ENCODE data around the gene CCNB1.
"Not testable (repeated sequence)": the region's sequence is repeated elsewhere in the genome, so short reads cannot be mapped to it uniquely, and the experiment has no call there.

CCNB1 gene

DNA sequence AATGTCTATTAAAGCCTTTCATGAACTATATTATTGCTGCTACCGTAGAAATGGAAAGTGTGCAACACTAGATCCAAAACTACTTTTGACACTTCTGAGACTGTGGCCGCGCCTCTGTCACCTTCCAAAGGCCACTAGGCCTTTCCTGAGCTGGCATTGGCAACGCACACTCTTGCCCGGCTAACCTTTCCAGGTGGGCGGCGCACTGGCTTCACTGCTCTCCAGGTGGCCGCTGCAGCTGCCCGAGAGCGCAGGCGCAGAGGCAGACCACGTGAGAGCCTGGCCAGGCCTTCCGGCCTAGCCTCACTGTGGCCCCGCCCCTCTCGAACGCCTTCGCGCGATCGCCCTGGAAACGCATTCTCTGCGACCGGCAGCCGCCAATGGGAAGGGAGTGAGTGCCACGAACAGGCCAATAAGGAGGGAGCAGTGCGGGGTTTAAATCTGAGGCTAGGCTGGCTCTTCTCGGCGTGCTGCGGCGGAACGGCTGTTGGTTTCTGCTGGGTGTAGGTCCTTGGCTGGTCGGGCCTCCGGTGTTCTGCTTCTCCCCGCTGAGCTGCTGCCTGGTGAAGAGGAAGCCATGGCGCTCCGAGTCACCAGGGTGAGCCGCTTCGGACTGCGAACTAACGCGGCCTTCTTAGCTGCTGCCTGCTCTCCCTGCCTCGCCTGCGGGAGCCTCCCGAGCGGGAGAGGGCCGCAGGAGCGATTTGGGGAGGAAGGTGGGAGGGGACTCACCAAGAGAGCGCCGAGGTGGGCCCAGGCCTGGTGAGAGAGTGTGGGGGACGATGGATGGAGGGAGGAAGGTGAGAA is at the start of gene CCNB1:
TSS of gene CCNB1 (plus strand) at position 465 of the 807 bp plus-strand sequence. CDS start at position 578, 113 bp downstream.
- no peaks in the 10 kb centered on the region for H3K27me3 Mint-ChIP-seq
- ATAC-seq, result peak; percentile 100
- H3K9me3 Mint-ChIP-seq, result peaks cover 2% of the 10 kb centered on the region
- peaks cover 22% of the 10 kb centered on the region for H3K4me1 Mint-ChIP-seq
- no peaks in the 10 kb centered on the region for H3K36me3 Mint-ChIP-seq
- H3K4me3 Mint-ChIP-seq, result peak within 1 kb of the TSS; percentile 91
- peak within 1 kb of the TSS; percentile 86 for H3K27ac Mint-ChIP-seq

DNA sequence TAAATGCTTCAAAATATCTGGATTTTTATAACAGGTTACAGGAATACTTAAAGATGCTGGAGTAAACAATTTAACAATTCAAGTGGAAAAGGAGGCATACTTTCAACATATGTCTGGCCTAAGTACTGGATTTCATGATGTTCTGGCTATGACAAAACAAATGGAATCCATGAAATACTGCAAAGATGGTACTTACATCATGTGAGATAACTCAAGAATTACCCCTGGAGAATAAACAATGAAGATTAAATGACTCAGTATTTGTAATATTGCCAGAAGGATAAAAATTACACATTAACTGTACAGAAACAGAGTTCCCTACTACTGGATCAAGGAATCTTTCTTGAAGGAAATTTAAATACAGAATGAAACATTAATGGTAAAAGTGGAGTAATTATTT is 37.5 kb upstream of the CCNB1 start:
- H3K27me3 Mint-ChIP-seq, result no peaks in the 10 kb centered on the region

DNA sequence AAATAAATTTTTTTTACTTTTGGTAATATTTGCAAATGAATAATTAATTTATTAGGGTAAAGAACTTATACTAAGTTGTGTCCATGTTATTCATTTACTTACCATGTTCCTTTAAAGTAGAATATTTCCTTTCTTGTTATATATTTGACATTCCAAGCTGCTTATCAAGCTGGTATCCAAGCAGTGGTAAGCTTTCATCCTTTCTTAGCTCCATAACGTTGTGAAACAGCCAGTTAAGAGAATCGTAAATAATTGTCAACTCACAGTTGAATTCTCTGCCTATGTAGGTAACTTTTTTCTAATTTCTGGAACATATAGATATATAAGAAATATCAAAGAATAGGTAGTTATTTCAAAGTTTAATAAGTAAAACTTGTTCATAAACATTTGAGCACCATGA is 36.7 kb upstream of the CCNB1 start:
- peaks cover 3% of the 10 kb centered on the region for H3K4me1 Mint-ChIP-seq
- H3K36me3 Mint-ChIP-seq, result peaks cover 45% of the 10 kb centered on the region

More for the DNA sequence above, 37.5 kb upstream of the CCNB1 start:
- no peaks in the 10 kb centered on the region for H3K9me3 Mint-ChIP-seq
- H3K4me1 Mint-ChIP-seq, result no peaks in the 10 kb centered on the region
- ATAC-seq, result no peak
- no peak overlapping the region for H3K27ac Mint-ChIP-seq
- H3K36me3 Mint-ChIP-seq, result peaks cover 49% of the 10 kb centered on the region
- no peak overlapping the region for H3K4me3 Mint-ChIP-seq

DNA sequence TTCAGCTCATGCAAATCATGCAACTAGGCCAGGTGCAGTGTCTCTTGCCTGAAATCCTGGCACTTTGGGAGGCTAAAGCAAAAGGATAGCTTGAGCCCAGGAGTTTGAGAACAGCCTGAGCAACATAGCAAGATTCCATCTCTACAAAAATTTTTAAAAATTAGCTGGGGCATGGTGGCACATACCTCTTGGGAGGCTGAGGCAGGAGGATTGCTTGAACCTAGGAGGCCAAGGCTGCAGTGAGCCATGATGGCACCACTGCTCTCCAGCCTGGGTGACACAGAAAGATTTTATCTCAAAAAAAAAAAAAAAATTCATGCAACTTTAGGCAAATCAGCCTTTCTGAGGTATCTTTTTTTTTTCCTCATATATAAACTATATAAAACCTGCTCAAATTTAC is 35.6 kb upstream of the CCNB1 start:
- Mint-ChIP-seq H3K4me3 (no peak overlapping the region), H3K36me3 (peaks cover 39% of the 10 kb centered on the region), H3K27me3 (no peaks in the 10 kb centered on the region), H3K9me3 (no peaks in the 10 kb centered on the region), H3K27ac (no peak overlapping the region), H3K4me1 (peaks cover 14% of the 10 kb centered on the region)
- no peak for ATAC-seq

More for the DNA sequence above, 36.7 kb upstream of the CCNB1 start:
- Mint-ChIP-seq H3K27ac (no peak overlapping the region), H3K4me3 (no peak overlapping the region), H3K9me3 (no peaks in the 10 kb centered on the region), H3K27me3 (no peaks in the 10 kb centered on the region)
- no peak for ATAC-seq

DNA sequence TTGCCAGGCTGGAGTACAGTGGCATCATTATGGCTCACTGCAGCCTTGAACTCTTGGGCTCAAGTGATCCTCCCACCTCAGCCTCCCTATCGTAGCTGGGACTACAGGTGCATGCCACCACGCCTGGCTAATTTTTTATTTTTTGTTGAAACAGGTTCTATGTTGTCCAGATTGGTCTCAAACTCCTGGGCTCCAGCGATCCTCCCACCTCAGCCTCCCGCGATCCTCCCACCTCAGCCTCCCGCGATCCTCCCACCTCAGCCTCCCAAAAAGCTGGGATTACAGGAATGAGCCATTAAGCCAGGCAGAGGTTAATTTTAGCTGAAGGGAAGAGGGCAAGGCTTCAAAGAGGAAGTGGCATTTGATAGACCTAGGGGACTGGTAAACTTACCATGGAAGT is 32.8 kb upstream of the CCNB1 start:
- peaks cover 18% of the 10 kb centered on the region for H3K36me3 Mint-ChIP-seq
- peaks cover 3% of the 10 kb centered on the region for H3K9me3 Mint-ChIP-seq
- H3K27ac Mint-ChIP-seq, result peak overlapping the region; percentile 88
- no peaks in the 10 kb centered on the region for H3K27me3 Mint-ChIP-seq
- no peak overlapping the region for H3K4me3 Mint-ChIP-seq
- H3K4me1 Mint-ChIP-seq, result peaks cover 15% of the 10 kb centered on the region
- no peak for ATAC-seq

DNA sequence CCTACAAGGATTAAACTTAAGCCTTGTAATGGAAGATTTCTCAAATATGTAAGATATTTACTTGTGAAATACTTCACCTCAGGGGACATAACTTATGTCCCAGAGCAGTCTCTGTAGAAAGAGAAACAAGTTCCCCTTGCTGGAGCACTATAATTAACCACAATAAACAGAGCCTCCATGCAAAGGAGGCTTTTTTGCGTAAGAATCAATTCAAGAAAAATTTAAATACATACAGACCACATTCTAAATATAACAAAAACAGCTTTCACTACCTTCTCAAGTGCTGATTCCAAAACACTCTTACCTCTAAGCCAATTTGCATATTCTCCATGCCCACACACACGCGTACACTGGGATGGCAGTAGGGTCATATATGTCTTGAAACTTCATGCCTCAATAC is 30.7 kb upstream of the CCNB1 start:
- Mint-ChIP-seq H3K9me3 (peaks cover 6% of the 10 kb centered on the region), H3K4me3 (peak overlapping the region; percentile 46), H3K36me3 (peaks cover 20% of the 10 kb centered on the region), H3K27me3 (no peaks in the 10 kb centered on the region), H3K27ac (peak overlapping the region; percentile 88), H3K4me1 (peaks cover 20% of the 10 kb centered on the region)
- peak; percentile 95 for ATAC-seq

DNA sequence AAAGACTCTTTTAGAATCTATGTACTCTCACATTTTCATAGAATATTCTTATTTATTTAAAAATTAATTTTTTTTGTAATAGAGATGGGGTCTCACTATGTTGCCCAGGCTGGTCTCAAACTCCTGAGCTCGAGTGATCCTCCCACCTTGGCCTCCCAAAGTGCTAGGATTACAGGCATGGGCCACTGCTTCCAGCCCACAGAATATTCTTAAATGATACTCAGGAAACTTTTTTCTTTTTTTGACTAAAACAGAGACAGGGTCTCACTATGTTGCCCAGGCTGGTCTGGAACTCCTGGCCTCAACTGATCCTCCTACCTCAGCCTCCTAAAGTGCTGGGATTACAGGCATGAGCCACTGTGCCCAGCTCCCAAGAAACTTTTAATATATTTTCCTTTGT is 29.7 kb upstream of the CCNB1 start:
- not testable (repeated sequence) for ATAC-seq, H3K27me3 Mint-ChIP-seq, H3K4me3 Mint-ChIP-seq, H3K9me3 Mint-ChIP-seq, H3K27ac Mint-ChIP-seq
- H3K4me1 Mint-ChIP-seq, result peaks cover 20% of the 10 kb centered on the region
- H3K36me3 Mint-ChIP-seq, result peaks cover 21% of the 10 kb centered on the region

GRCh38 chr5:69137807-69138206 is 29.1 kb upstream of the CCNB1 start:
- no peak for ATAC-seq
- no peaks in the 10 kb centered on the region for H3K27me3 Mint-ChIP-seq
- H3K9me3 Mint-ChIP-seq, result peaks cover 6% of the 10 kb centered on the region
- no peak overlapping the region for H3K27ac Mint-ChIP-seq
- H3K4me3 Mint-ChIP-seq, result no peak overlapping the region
- peaks cover 21% of the 10 kb centered on the region for H3K36me3 Mint-ChIP-seq
- H3K4me1 Mint-ChIP-seq, result peaks cover 20% of the 10 kb centered on the region

GRCh38 chr5:69138766-69139165 is 28.2 kb upstream of the CCNB1 start:
- H3K36me3 Mint-ChIP-seq, result peaks cover 15% of the 10 kb centered on the region
- H3K27ac Mint-ChIP-seq, result no peak overlapping the region
- peaks cover 6% of the 10 kb centered on the region for H3K9me3 Mint-ChIP-seq
- ATAC-seq, result no peak
- no peaks in the 10 kb centered on the region for H3K27me3 Mint-ChIP-seq
- peaks cover 20% of the 10 kb centered on the region for H3K4me1 Mint-ChIP-seq
- H3K4me3 Mint-ChIP-seq, result no peak overlapping the region

GRCh38 chr5:69140239-69140638 is 26.7 kb upstream of the CCNB1 start:
- not testable (repeated sequence) for H3K4me3 Mint-ChIP-seq, H3K9me3 Mint-ChIP-seq, ATAC-seq, H3K27me3 Mint-ChIP-seq, H3K36me3 Mint-ChIP-seq
- H3K27ac Mint-ChIP-seq, result peak overlapping the region; percentile 59
- peaks cover 17% of the 10 kb centered on the region for H3K4me1 Mint-ChIP-seq

DNA sequence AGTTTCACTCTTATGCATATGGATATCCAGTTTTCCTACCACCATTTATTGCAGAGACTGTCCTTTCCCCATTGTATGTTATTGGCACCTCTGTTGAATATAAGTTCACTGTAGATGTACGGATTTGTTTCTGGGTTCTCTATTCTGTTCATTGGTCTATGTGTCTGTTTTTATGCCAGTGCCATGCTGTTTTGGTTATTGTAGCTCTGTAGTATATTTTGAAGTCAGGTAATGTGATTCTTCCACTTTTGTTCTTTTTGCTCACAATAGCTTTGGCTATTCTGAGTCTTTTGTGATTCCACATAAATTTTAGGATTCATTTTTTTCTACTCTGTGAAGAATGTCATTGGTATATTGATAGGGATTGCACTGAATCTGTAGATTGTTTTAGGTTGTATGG is 26.1 kb upstream of the CCNB1 start:
- H3K27ac Mint-ChIP-seq, result peak overlapping the region; percentile 59
- H3K36me3 Mint-ChIP-seq, result peaks cover 8% of the 10 kb centered on the region
- H3K9me3 Mint-ChIP-seq, result peaks cover 6% of the 10 kb centered on the region
- no peak overlapping the region for H3K4me3 Mint-ChIP-seq
- H3K27me3 Mint-ChIP-seq, result no peaks in the 10 kb centered on the region
- peaks cover 11% of the 10 kb centered on the region for H3K4me1 Mint-ChIP-seq
- ATAC-seq, result no peak

DNA sequence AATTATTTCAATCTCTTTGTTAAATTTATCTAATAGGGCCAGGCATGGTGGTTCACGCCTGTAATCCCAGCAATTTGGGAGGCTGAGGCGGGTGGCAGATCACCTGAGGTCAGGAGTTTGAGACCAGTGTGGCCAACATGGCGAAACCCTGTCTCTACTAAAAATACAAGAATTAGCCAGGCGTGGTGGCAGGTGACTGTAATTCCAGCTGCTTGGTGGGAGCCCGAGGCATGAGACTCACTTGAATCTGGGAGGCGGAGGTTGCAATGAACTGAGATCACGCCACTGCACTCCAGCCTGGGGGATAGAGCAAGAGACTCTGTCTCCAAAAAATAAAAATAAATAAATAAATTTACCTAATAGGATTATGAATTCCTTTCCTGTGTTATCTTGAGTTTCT is 18.4 kb upstream of the CCNB1 start:
- not testable (repeated sequence) for H3K27ac Mint-ChIP-seq

DNA sequence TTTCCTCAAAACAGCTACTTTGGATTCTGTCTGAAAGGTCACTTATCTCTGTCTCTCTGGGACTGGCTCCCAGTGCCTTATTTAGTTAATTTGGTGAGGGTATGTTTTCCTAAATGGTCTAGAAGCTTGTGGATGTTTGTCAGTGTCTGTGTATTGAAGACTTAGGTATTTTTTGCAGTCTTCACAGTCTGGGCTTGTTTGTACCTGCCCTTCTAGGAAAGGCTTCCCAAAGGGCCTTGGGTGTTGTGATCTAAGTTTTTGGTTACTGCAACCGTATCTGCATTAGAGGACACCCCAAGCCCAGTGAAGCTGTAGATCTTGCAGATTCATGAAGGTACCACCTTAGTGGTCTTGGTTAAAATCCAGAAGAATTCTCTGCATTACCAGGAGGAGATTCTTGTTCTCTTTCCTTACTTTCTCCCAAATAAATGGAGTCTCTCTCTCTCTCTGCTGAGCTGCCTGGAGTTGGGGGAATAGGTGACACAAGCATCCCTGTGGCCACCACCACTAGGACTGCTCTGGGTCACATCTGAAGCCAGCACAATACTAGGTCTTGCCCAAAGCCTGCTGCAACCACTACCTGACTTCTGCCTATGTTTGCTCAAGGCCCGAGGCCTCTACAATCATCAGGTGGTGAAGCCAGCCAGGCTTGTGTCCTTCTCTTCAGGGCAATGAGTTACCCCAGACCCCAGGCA is 17.8 kb upstream of the CCNB1 start:
- ATAC-seq, result no peak
- no peaks in the 10 kb centered on the region for H3K4me1 Mint-ChIP-seq
- no peak overlapping the region for H3K27ac Mint-ChIP-seq
- H3K4me3 Mint-ChIP-seq, result no peak overlapping the region
- H3K27me3 Mint-ChIP-seq, result no peaks in the 10 kb centered on the region
- no peaks in the 10 kb centered on the region for H3K36me3 Mint-ChIP-seq
- no peaks in the 10 kb centered on the region for H3K9me3 Mint-ChIP-seq

More for the DNA sequence above, 18.4 kb upstream of the CCNB1 start:
- H3K27me3 Mint-ChIP-seq, ATAC-seq, H3K36me3 Mint-ChIP-seq, H3K4me1 Mint-ChIP-seq, H3K9me3 Mint-ChIP-seq, H3K4me3 Mint-ChIP-seq: not testable (repeated sequence)

DNA sequence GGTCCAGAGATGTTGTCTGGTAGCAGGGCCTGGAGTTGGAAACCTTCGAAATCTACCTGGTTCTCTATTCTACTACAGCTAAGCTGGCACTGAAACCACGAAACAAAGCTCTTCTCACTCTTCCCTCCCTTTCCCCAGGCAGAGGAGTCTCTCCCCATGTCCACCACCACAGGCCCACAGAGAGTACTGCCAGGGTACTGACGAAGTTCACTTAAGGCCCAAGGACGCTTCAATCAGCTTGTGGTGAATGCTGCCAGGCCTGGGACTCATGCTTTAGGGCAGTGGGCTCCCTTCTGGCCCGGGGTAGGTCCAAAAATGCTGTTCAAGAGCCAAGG is 17.3 kb upstream of the CCNB1 start:
- H3K9me3 Mint-ChIP-seq, result no peaks in the 10 kb centered on the region
- ATAC-seq, result no peak
- H3K27ac Mint-ChIP-seq, result no peak overlapping the region
- H3K27me3 Mint-ChIP-seq, result no peaks in the 10 kb centered on the region
- no peaks in the 10 kb centered on the region for H3K36me3 Mint-ChIP-seq
- H3K4me1 Mint-ChIP-seq, result no peaks in the 10 kb centered on the region
- no peak overlapping the region for H3K4me3 Mint-ChIP-seq

DNA sequence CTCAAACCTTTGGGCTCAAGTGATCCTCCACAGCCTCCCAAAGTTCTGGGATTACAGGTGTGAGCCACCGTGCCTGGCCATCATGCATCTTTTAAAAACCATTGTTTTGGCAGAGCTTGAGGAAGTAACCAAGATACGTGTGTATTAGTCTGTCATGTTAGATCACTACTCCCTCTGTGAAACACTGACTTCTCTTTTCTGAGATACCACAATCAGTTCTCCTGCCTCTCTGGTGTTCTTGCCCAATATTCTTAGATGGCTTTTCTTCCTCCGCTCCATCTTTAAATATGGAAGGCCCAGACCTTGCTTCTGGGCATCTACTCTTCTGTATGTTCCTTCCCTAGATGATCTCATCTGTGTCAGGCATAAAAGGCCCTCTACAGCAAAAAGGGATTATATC is 14.2 kb upstream of the CCNB1 start:
- Mint-ChIP-seq H3K4me1 (no peaks in the 10 kb centered on the region), H3K9me3 (no peaks in the 10 kb centered on the region), H3K27ac (no peak overlapping the region), H3K4me3 (no peak overlapping the region), H3K27me3 (no peaks in the 10 kb centered on the region), H3K36me3 (no peaks in the 10 kb centered on the region)
- no peak for ATAC-seq

DNA sequence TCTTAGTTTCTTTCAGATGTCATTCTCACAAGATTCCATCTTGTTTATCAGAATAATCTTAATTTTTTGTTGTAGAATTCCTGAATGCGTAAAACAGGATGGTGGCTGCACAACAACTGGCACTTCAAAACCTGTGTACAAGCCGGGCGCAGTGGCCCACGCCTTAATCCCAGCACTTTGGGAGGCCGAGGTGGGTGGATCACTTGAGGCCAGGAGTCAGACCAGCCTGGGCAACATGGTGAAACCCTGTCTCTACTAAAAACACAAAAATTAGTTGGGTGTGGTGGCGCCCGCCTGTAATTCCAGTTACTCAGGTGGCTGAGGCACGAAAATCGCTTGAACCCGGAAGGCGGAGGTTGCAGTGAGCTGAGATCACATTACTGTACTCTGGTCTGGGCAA is 10.5 kb upstream of the CCNB1 start:
- ATAC-seq, result no peak
- H3K27me3 Mint-ChIP-seq, result no peaks in the 10 kb centered on the region
- no peaks in the 10 kb centered on the region for H3K4me1 Mint-ChIP-seq
- no peak overlapping the region for H3K27ac Mint-ChIP-seq
- no peaks in the 10 kb centered on the region for H3K36me3 Mint-ChIP-seq
- H3K9me3 Mint-ChIP-seq, result no peaks in the 10 kb centered on the region
- no peak overlapping the region for H3K4me3 Mint-ChIP-seq
